ENCODE measurements around the gene RND3.

DNA sequence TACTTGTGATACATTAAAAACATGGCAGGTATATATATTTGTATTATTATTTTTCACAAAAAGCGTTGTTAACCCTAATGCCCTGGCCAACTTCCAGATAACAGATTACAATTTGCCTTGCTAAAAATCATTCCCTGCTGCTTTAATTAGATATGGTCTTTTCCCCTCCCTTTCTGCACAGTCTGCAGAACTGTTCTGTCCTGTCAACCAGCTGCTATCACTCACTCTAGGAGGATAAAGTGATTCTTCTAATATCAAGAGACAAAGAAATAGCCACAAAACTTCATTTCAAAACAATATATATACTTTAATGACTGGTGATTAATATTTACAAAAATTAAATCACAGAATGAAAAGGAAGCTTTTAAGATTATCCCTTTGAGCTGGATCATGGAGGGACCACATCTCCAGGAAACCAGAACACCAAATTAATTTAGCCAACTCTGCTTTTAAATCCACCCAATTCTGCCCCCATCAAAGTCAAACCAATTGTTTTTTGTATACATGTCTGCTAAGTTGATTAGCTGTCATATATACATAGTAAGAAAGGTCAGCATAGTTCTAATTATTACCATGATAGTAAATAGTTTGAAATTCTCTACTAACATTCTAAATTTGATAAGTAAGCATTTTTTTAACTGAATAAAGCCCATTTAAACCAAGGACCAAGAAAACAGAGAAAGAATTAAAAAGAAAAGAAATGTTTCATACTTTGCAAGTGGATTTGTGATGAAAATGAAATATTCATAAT, 55.7 kb downstream of the RND3 start:
- TF ChIP-seq, protein P1, sequence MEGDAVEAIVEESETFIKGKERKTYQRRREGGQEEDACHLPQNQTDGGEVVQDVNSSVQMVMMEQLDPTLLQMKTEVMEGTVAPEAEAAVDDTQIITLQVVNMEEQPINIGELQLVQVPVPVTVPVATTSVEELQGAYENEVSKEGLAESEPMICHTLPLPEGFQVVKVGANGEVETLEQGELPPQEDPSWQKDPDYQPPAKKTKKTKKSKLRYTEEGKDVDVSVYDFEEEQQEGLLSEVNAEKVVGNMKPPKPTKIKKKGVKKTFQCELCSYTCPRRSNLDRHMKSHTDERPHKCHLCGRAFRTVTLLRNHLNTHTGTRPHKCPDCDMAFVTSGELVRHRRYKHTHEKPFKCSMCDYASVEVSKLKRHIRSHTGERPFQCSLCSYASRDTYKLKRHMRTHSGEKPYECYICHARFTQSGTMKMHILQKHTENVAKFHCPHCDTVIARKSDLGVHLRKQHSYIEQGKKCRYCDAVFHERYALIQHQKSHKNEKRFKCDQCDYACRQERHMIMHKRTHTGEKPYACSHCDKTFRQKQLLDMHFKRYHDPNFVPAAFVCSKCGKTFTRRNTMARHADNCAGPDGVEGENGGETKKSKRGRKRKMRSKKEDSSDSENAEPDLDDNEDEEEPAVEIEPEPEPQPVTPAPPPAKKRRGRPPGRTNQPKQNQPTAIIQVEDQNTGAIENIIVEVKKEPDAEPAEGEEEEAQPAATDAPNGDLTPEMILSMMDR (IDR thresholded peaks at IDR 0.05): no peak
- no peak for TF ChIP-seq POLR2A (IDR thresholded peaks at IDR 0.05)
